ENCODE measurements around the gene BCDIN3D.

GRCh38 chr12:49818241-49818895 lies 24.5 kb downstream of the BCDIN3D start:
- TF ChIP-seq SIN3A (IDR thresholded peaks at IDR 0.05; ENCODE audit: borderline replicate concordance, insufficient read depth, low read length): no peak
- TF ChIP-seq REST (IDR thresholded peaks at IDR 0.05; ENCODE audit: insufficient read depth in 1 of 2, low read depth in 2 of 2, low read length in 2 of 2): no peak
- TF ChIP-seq TAF1 (IDR thresholded peaks at IDR 0.05; ENCODE audit: borderline replicate concordance, insufficient read depth, low read length): no peak
- no peak for TF ChIP-seq POLR2AphosphoS5 (IDR thresholded peaks at IDR 0.05; ENCODE audit: low read depth, low read length)
